PFSK-1 (cell line): ENCODE measurements around the gene SLC38A2. TPM values are rescaled to one million over a fixed set of nuclear protein-coding genes. Genes with fewer than 3 reads are reported as not detected.
A peak's percentile ranks its signal among the peaks of the same experiment; 100 is the strongest.

ENCODE experiments used
- FOXP2 ChIP-seq: optimal IDR thresholded peaks from 2 replicates; pipeline ENCODE3; 2011; ENCODE audit warnings: borderline replicate concordance, control low read depth, inconsistent platforms; ENCODE audit not compliant: insufficient read depth; ENCODE audit errors: extremely low read length, extremely low read depth
- POLR2AphosphoS5 ChIP-seq: IDR thresholded peaks from 2 replicates; pipeline ENCODE4 v1.6.1; 2012; ENCODE audit warnings: low read depth, mild to moderate bottlenecking, control low read depth, low read length, moderate library complexity
- SIN3A ChIP-seq: IDR thresholded peaks from 2 replicates; pipeline ENCODE4 v1.6.1; 2012; ENCODE audit warnings: mild to moderate bottlenecking, low read length, moderate library complexity, borderline replicate concordance; ENCODE audit not compliant: insufficient read depth
- TAF1 ChIP-seq: IDR thresholded peaks from 2 replicates; pipeline ENCODE4 v1.6.1; 2012; ENCODE audit warnings: low read length, control low read depth, borderline replicate concordance; ENCODE audit not compliant: insufficient read depth
- polyA plus RNA-seq: library from polyadenylated mRNA; unstranded; fragments of >200 nt; gene quantifications from one replicate; pipeline ENCODE4 v1.2.1, GENCODE V29; 2012; ENCODE audit warnings: low read depth, missing spikeins; ENCODE audit not compliant: insufficient read length
- TF ChIP-seq, protein P1 (sequence below), 2 experiments: IDR thresholded peaks; 2 replicates each; pipeline versions ENCODE4 v1.6.1 to v1.8.0; 2011 to 2012; ENCODE audit warnings: low read depth in 2 of 2, low read length in 2 of 2, control low read depth in 1 of 2, inconsistent platforms in 1 of 2, mild to moderate bottlenecking in 1 of 2, moderate library complexity in 1 of 2; ENCODE audit not compliant: insufficient read depth in 1 of 2

SLC38A2 gene
- polyA plus RNA-seq, result 101 TPM

DNA sequence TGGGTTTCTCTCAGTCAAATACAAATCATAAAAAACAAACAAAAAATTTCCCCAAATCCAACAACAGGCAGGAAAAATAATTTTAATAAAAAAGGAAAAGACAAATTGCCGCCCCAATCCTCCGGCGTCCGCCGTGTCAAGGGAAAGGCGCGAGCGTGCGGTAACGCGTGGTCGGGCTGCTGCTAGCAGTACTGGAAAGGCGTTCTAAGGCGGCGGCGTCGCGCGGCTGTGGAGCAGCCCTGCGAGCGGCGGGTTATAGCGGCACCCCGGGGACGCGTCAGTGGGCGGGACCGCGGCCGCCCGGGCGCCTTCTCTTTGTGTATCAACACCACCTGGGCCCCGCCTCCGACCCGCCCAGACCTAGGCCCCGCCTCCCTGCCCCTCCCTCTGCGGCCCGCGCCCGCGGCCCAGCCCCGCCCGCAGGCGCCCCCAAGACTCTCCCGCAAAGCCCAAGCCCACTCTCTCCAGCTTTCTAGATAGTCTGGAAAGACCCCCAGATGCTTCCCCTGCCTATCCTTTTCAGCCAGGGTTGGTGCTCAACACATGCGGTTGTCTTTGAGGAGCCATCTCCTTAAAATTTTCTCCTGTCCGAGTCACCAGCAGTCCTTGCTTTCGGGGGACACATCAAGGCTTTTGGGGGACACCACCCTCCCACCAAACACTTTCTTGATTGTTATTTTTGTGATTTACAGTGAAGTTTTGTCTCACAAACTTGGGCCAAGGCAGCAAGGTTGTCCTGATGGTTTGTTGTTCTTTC is at the start of gene SLC38A2:
SLC38A2 (minus strand) TSS at position 230 of the 757 bp plus-strand sequence. CDS start 1,480 bp downstream, outside the sequence.
- TF ChIP-seq, protein P1, sequence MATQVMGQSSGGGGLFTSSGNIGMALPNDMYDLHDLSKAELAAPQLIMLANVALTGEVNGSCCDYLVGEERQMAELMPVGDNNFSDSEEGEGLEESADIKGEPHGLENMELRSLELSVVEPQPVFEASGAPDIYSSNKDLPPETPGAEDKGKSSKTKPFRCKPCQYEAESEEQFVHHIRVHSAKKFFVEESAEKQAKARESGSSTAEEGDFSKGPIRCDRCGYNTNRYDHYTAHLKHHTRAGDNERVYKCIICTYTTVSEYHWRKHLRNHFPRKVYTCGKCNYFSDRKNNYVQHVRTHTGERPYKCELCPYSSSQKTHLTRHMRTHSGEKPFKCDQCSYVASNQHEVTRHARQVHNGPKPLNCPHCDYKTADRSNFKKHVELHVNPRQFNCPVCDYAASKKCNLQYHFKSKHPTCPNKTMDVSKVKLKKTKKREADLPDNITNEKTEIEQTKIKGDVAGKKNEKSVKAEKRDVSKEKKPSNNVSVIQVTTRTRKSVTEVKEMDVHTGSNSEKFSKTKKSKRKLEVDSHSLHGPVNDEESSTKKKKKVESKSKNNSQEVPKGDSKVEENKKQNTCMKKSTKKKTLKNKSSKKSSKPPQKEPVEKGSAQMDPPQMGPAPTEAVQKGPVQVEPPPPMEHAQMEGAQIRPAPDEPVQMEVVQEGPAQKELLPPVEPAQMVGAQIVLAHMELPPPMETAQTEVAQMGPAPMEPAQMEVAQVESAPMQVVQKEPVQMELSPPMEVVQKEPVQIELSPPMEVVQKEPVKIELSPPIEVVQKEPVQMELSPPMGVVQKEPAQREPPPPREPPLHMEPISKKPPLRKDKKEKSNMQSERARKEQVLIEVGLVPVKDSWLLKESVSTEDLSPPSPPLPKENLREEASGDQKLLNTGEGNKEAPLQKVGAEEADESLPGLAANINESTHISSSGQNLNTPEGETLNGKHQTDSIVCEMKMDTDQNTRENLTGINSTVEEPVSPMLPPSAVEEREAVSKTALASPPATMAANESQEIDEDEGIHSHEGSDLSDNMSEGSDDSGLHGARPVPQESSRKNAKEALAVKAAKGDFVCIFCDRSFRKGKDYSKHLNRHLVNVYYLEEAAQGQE (IDR thresholded peaks at IDR 0.05; ENCODE audit: insufficient read depth in 1 of 2, low read depth in 2 of 2, low read length in 2 of 2), result peak; percentile 52 to 64
- TF ChIP-seq SIN3A (peak; percentile 91; the same call in 1 of the 2 replicates), TAF1 (peak; percentile 95), POLR2AphosphoS5 (peak; percentile 99), FOXP2 (peak; percentile 92)

DNA sequence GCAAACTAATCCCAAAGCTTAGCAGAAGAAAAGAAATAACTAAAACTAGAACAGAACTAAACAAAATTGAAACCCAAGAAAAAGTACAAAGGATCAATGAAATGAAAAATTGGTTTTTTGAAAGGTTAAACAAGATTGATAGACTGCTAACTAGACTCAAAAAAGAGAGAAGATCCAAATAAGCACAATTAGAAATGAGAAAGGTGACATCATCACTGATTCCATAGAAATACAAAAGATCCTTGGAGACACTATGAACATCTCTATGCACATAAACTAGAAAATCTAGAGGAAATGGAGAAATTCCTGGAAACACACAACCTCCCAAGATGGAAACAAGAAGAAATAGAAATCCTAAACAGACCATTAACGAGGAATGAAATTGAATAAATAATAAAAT is 47.1 kb upstream of the SLC38A2 start:
- TF ChIP-seq FOXP2 (no peak), SIN3A (no peak), TAF1 (no peak), POLR2AphosphoS5 (no peak)
- TF ChIP-seq, protein P1 (IDR thresholded peaks at IDR 0.05; ENCODE audit: insufficient read depth in 1 of 2, low read depth in 2 of 2, low read length in 2 of 2), result no peak

DNA sequence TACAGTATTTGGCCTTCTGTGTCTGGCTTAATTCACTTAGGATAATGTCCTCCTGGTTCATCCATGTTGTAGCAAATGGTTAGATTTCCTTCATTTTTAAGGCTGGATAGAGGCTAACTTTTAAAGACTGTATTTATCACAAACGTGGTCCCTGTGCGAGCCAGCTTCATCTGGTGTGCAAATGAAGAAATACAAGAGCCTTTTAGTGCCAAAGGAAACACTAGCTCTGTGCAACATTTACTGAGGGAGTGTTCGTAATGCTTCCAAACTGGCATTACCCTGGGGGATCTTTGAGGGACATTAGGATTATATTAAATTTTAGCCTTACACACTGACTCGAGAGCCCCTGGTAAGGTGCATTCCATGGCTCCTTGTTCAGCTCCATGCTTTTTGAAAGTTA is 43.0 kb upstream of the SLC38A2 start:
- no peak for TF ChIP-seq POLR2AphosphoS5
- no peak for TF ChIP-seq SIN3A
- TF ChIP-seq, protein P1 (IDR thresholded peaks at IDR 0.05; ENCODE audit: insufficient read depth in 1 of 2, low read depth in 2 of 2, low read length in 2 of 2), result no peak
- TF ChIP-seq FOXP2, result no peak
- TF ChIP-seq TAF1, result no peak

DNA sequence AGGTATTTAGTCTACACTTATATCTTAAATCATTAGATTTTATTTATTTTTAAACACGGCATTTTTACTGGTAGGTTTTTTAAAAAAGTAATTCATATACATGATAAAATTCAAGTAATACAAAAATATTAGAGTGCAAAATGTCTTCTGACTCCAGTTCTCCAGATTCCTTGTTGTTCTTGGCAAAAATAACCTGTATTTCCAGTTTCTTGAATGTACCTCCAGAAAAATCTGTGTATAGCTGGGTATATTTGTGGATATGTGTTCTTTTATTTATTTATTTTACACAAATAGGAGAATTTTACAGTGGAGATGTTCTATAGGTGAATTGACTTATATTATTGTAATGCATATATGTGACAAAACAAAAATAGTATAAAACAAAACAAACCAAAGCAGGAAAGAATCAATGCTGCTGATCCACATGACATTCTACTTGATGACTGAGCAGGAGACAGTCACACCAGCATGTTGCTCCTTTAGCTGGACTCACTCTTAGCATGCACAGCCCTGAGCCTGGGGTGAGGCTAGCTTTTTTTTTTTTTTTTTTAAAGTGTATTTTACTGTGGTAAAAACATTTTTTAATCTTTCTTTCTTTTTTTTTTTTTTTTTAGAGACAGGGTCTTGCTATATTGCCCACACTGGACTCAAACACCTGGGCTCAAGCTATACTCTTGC is 42.2 kb upstream of the SLC38A2 start:
- TF ChIP-seq, protein P1 (IDR thresholded peaks at IDR 0.05; ENCODE audit: insufficient read depth in 1 of 2, low read depth in 2 of 2, low read length in 2 of 2), result no peak
- TF ChIP-seq TAF1 (no peak), POLR2AphosphoS5 (no peak), FOXP2 (no peak), SIN3A (no peak)
